Hepatocyte (in vitro differentiated cells): ENCODE data around the gene KANSL2.

Experiments used
- CTCF ChIP-seq: fragments of 200-600 bp; sonication (generic); IDR thresholded peaks from 2 replicates; pipeline ENCODE4 v1.5.1; 2016; ENCODE audit warnings: antibody characterized with exemption, mild to moderate bottlenecking; ENCODE audit not compliant: poor library complexity
- EZH2 ChIP-seq: fragments of 200-600 bp; sonication (generic); IDR thresholded peaks from 2 replicates; pipeline ENCODE4 v1.6.1; 2016; ENCODE audit warnings: antibody characterized with exemption, mild to moderate bottlenecking, borderline replicate concordance
- EZH2phosphoT487 ChIP-seq: fragments of 200-600 bp; sonication (generic); IDR thresholded peaks from one replicate; pipeline ENCODE4 v1.6.1; 2018; ENCODE audit warnings: antibody characterized with exemption, mild to moderate bottlenecking, low read depth, moderate library complexity; ENCODE audit not compliant: unreplicated experiment, severe bottlenecking

DNA sequence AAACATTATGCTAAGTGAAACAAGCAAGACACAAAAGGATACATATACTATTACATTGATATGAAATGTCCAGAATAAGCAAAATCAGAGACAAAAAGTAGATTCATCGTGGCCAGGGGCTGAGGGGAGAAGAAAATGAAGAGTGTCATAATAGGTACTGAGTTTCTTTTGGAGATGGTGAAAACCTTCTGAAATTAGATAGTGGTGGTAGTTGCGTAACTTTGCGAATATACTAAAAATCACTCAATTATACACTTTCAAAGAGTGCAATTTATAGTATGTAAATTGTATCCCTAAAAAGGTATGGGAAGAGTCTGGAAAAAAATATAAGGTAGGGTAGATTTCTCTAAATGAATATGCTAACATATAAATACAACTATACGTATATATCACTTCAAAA, 22.2 kb downstream of the KANSL2 start:
- TF ChIP-seq CTCF = no peak
- TF ChIP-seq EZH2phosphoT487 = no peak
- no peak for TF ChIP-seq EZH2
